ENCODE measurements around the gene DHFR. TPM values are rescaled to one million over a fixed set of nuclear protein-coding genes. Genes with fewer than 3 reads are reported as not detected.

The DHFR gene
- total RNA-seq, 1 experiment from 2014 or later = 72.2 TPM

GRCh38 chr5:80576383-80576782, 78.4 kb downstream of the DHFR start:
- H2AFZ ChIP-seq (ENCODE audit: low read length) = no peak overlapping the region
- no peak overlapping the region for H2AK5ac ChIP-seq (ENCODE audit: insufficient read length, low read length)
- H3K27ac ChIP-seq (ENCODE audit: insufficient read length, low read depth, low read length) = no peak overlapping the region
- H2BK12ac ChIP-seq (ENCODE audit: insufficient read length, low read depth, low read length) = no peak overlapping the region
- H3K4me2 ChIP-seq (ENCODE audit: insufficient read depth, insufficient read length, low read length) = no peak overlapping the region
- H3T11ph ChIP-seq (ENCODE audit: low read length) = no peak overlapping the region
- no peaks in the 10 kb centered on the region for H4K20me1 ChIP-seq (ENCODE audit: control insufficient read depth, insufficient read depth, insufficient read length)
- no peak overlapping the region for H4K91ac ChIP-seq (ENCODE audit: insufficient read length, low read depth, low read length)
- H3K18ac ChIP-seq (ENCODE audit: insufficient read length, low read depth, low read length) = no peak overlapping the region
- Mint-ChIP-seq H3K9me3 (peaks cover 0 to 2% of the 10 kb centered on the region in 2 experiments; a peak in 1 of 5 replicates), H3K36me3 (ENCODE audit: insufficient read depth in 1 of 3, low read depth in 3 of 3) (no peaks in the 10 kb centered on the region), H3K4me1 (peaks cover 0 to 8% of the 10 kb centered on the region in 2 experiments; a peak in 1 of 4 replicates), H3K4me3 (no peak overlapping the region), H3K27ac (no peak overlapping the region), H3K27me3 (ENCODE audit: low read depth) (peaks cover 48% of the 10 kb centered on the region)
- H3K14ac ChIP-seq (ENCODE audit: insufficient read depth, low read length) = no peak overlapping the region
- no peak overlapping the region for H3K4ac ChIP-seq (ENCODE audit: low read depth, low read length)
- no peaks in the 10 kb centered on the region for H3K27me3 ChIP-seq (ENCODE audit: insufficient read depth, low read length)
- WGBS (ENCODE audit: extremely low coverage, insufficient read length, low lambda C conversion rate) = no CpG with 5 or more reads among the region's 5 CpGs
- DNase-seq = no peak
- H4K8ac ChIP-seq (replicated peaks; ENCODE audit: insufficient read length, low read depth, low read length) = no peak overlapping the region
- H3K9me3 ChIP-seq (ENCODE audit: control insufficient read depth, low read depth, low read length) = no peaks in the 10 kb centered on the region
- no peak overlapping the region for H3K56ac ChIP-seq (ENCODE audit: insufficient read length, low read depth, low read length)
- no peak overlapping the region for H2BK20ac ChIP-seq (ENCODE audit: low read depth, low read length, poor library complexity, severe bottlenecking)
- no peak overlapping the region for H2BK15ac ChIP-seq (ENCODE audit: low read depth, low read length)
- no peaks in the 10 kb centered on the region for H3K4me1 ChIP-seq (ENCODE audit: insufficient read depth, low read length)
- H2BK5ac ChIP-seq (ENCODE audit: insufficient read length, low read length) = no peak overlapping the region
- no peak overlapping the region for H2BK120ac ChIP-seq (ENCODE audit: low read depth, low read length, poor library complexity, severe bottlenecking)
- H3K23me2 ChIP-seq (ENCODE audit: insufficient read length, low read depth, low read length, poor library complexity, severe bottlenecking) = no peaks in the 10 kb centered on the region
- H3K79me1 ChIP-seq (ENCODE audit: insufficient read depth, low read depth, low read length, poor library complexity, severe bottlenecking) = no peaks in the 10 kb centered on the region
- H3K9ac ChIP-seq (ENCODE audit: extremely low read depth, insufficient read length, low read length) = no peak overlapping the region
- no peak overlapping the region for H4K5ac ChIP-seq (ENCODE audit: insufficient read length, low read depth, low read length)
- no peaks in the 10 kb centered on the region for H3K79me2 ChIP-seq (ENCODE audit: insufficient read depth, low read length)
- H3K23ac ChIP-seq (ENCODE audit: insufficient read length, low read depth, low read length) = no peak overlapping the region
- TF ChIP-seq CTCF (conservative IDR thresholded peaks at IDR 0.05) = no peak

Other genes starting within 250 kb of the DHFR start
- gene ZFYVE16, start 246.9 kb downstream of the DHFR start, total RNA-seq (2021) = 20.5 and 21.9 TPM in 2 replicates
- 0.72 and 0.79 TPM in 2 replicates for gene FAM151B, start 166.9 kb downstream of the DHFR start, total RNA-seq (2021)
- gene ANKRD34B, start 84.7 kb downstream of the DHFR start, total RNA-seq (2021) = 0.70 and 0.72 TPM in 2 replicates
- gene MSH3, start 331 bp downstream of the DHFR start, total RNA-seq (2021) = 16.7 and 17.3 TPM in 2 replicates